IMR-90 (cell line): ENCODE measurements around the gene PRR19. TPM values are rescaled to one million over a fixed set of nuclear protein-coding genes. Genes with fewer than 3 reads are reported as not detected.
A peak's percentile ranks its signal among the peaks of the same experiment; 100 is the strongest.

Source experiments
- ATAC-seq: fragments of 200-7000 bp; cut with Tn5 transposase; 2 replicates; pipeline ENCODE4 v1.9.1; 2020; ENCODE audit warnings: low read depth, mild to moderate bottlenecking, moderate library complexity
- BruUV-seq: library from RNA; stranded (reverse); fragments of 400-500 nt; replicated peaks from 2 replicates; lab custom pipeline; 2021; lab: Mats Ljungman, UMichigan
- CTCF ChIA-PET: fragments of 300-600 bp; formaldehyde crosslinking; extraction: SDS; loops from one replicate; lab custom pipeline; 2021; ENCODE audit warnings: antibody characterized with exemption; lab: Yijun Ruan, JAX
- POLR2A ChIA-PET: fragments of 300-600 bp; sonication (Branson Sonifier 250); formaldehyde crosslinking; loops from one replicate; lab custom pipeline; 2022; ENCODE audit warnings: antibody characterized with exemption; ENCODE audit not compliant: unreplicated experiment; lab: Charles Lee
- DNase-seq: peaks from one replicate; pipeline ENCODE4 v3.0.0; 2013
- H2AFZ ChIP-seq: replicated peaks from 2 replicates; pipeline ENCODE3; 2013; ENCODE audit warnings: low read length, mild to moderate bottlenecking; ENCODE audit not compliant: poor library complexity
- H2AK5ac ChIP-seq: 2 replicates; pipeline ENCODE4 v1.6.1; 2013; ENCODE audit warnings: low read depth, low read length, inconsistent platforms
- H2AK9ac ChIP-seq: replicated peaks from 2 replicates; pipeline ENCODE3; 2013; ENCODE audit warnings: mild to moderate bottlenecking, low read depth, low read length, moderate library complexity; ENCODE audit not compliant: poor library complexity
- H2BK120ac ChIP-seq: 2 replicates; pipeline ENCODE4 v1.6.1; 2013; ENCODE audit warnings: low read depth, low read length, inconsistent platforms
- H2BK15ac ChIP-seq: 3 replicates; pipeline ENCODE4 v1.6.1; 2013; ENCODE audit warnings: low read depth, low read length, inconsistent platforms
- H2BK20ac ChIP-seq: 2 replicates; pipeline ENCODE4 v1.6.1; 2013; ENCODE audit warnings: low read depth, mild to moderate bottlenecking, inconsistent platforms, low read length, moderate library complexity
- H2BK5ac ChIP-seq: 2 replicates; pipeline ENCODE4 v1.6.1; 2013; ENCODE audit warnings: mild to moderate bottlenecking, low read depth, low read length, inconsistent platforms; ENCODE audit not compliant: poor library complexity, severe bottlenecking
- H3K14ac ChIP-seq: replicated peaks from 2 replicates; pipeline ENCODE4 v1.6.1; 2013; ENCODE audit warnings: low read depth, low read length, inconsistent platforms
- H3K18ac ChIP-seq: 2 replicates; pipeline ENCODE4 v1.6.1; 2013; ENCODE audit warnings: low read depth, low read length, control low read depth
- H3K23ac ChIP-seq: 2 replicates; pipeline ENCODE4 v1.6.1; 2013; ENCODE audit warnings: low read depth, low read length, inconsistent platforms
- H3K27ac ChIP-seq: 2 replicates; pipeline ENCODE4 v1.5.1; 2013; ENCODE audit warnings: mild to moderate bottlenecking, control low read depth, low read length; ENCODE audit not compliant: insufficient read depth
- H3K27me3 ChIP-seq: 2 replicates; pipeline ENCODE4 v1.6.1; 2013; ENCODE audit warnings: low read length; ENCODE audit not compliant: control insufficient read depth, insufficient read depth
- H3K36me3 ChIP-seq: 2 replicates; pipeline ENCODE4 v1.6.1; 2013; ENCODE audit warnings: low read length, mixed read lengths; ENCODE audit not compliant: control insufficient read depth, insufficient read depth
- H3K4ac ChIP-seq: 2 replicates; pipeline ENCODE4 v1.6.1; 2013; ENCODE audit warnings: low read depth, low read length, inconsistent platforms
- H3K4me1 ChIP-seq: 2 replicates; pipeline ENCODE4 v1.6.1; 2013; ENCODE audit warnings: low read length, mixed read lengths; ENCODE audit not compliant: control insufficient read depth, insufficient read depth
- H3K4me2 ChIP-seq: 2 replicates; pipeline ENCODE4 v1.6.1; 2013; ENCODE audit warnings: low read depth, mild to moderate bottlenecking, control low read depth, low read length, moderate library complexity
- H3K4me3 ChIP-seq: 2 replicates; pipeline ENCODE4 v1.5.1; 2013; ENCODE audit warnings: low read depth, mild to moderate bottlenecking, control low read depth, low read length, moderate library complexity; ENCODE audit not compliant: insufficient read depth
- H3K56ac ChIP-seq: 2 replicates; pipeline ENCODE4 v1.6.1; 2013; ENCODE audit warnings: low read length, inconsistent platforms; ENCODE audit not compliant: insufficient read depth; ENCODE audit errors: extremely low read depth
- H3K79me1 ChIP-seq, 2 experiments: 2 replicates each; pipeline ENCODE4 v1.6.1; 2013; ENCODE audit warnings: low read length in 2 of 2, inconsistent platforms in 1 of 2, low read depth in 1 of 2
- H3K9ac ChIP-seq: 2 replicates; pipeline ENCODE4 v1.6.1; 2013; ENCODE audit warnings: low read depth, low read length, control low read depth
- H3K9me1 ChIP-seq: 2 replicates; pipeline ENCODE4 v1.6.1; 2013; ENCODE audit warnings: low read length, inconsistent platforms; ENCODE audit not compliant: insufficient read depth
- H3K9me3 ChIP-seq: 2 replicates; pipeline ENCODE4 v1.6.1; 2013; ENCODE audit warnings: low read length; ENCODE audit not compliant: control insufficient read depth, insufficient read depth
- H4K20me1 ChIP-seq: 2 replicates; pipeline ENCODE4 v1.6.1; 2013; ENCODE audit warnings: low read length, inconsistent platforms; ENCODE audit not compliant: insufficient read depth
- H4K5ac ChIP-seq: 2 replicates; pipeline ENCODE4 v1.6.1; 2013; ENCODE audit warnings: mild to moderate bottlenecking, low read depth, low read length, control low read depth
- H4K8ac ChIP-seq, 2 experiments: 2 replicates each; pipeline ENCODE4 v1.6.1; 2013; ENCODE audit warnings: low read depth in 2 of 2, low read length in 2 of 2, control low read depth in 1 of 2, inconsistent platforms in 1 of 2
- H4K91ac ChIP-seq: 2 replicates; pipeline ENCODE4 v1.6.1; 2013; ENCODE audit warnings: low read depth, low read length, inconsistent platforms; ENCODE audit not compliant: insufficient read depth
- BHLHE40 ChIP-seq: fragments of 150-350 bp; IDR thresholded peaks from 2 replicates; pipeline ENCODE4 v1.6.1; 2016; ENCODE audit warnings: mild to moderate bottlenecking, low read depth, low read length
- FOS ChIP-seq: fragments of 150-350 bp; IDR thresholded peaks from 2 replicates; pipeline ENCODE4 v1.6.1; 2016; ENCODE audit warnings: low read depth, low read length
- MAFK ChIP-seq: IDR thresholded peaks from 2 replicates; pipeline ENCODE4 v1.6.1; 2012; ENCODE audit warnings: low read depth, low read length, improper control_type of control experiment
- MXI1 ChIP-seq: IDR thresholded peaks from 2 replicates; pipeline ENCODE4 v1.6.1; 2012; ENCODE audit warnings: low read depth, mild to moderate bottlenecking, low read length, moderate library complexity, borderline replicate concordance
- NFE2L2 ChIP-seq: fragments of 150-350 bp; IDR thresholded peaks from 2 replicates; pipeline ENCODE4 v1.6.1; 2016; ENCODE audit warnings: low read depth, mild to moderate bottlenecking, low read length
- POLR2A ChIP-seq: IDR thresholded peaks from 2 replicates; pipeline ENCODE4 v1.6.1; 2012; ENCODE audit warnings: mild to moderate bottlenecking, low read depth, low read length
- RCOR1 ChIP-seq: IDR thresholded peaks from 2 replicates; pipeline ENCODE4 v1.6.1; 2012; ENCODE audit warnings: mild to moderate bottlenecking, low read length, improper control_type of control experiment; ENCODE audit not compliant: insufficient replicate concordance
- RFX5 ChIP-seq: IDR thresholded peaks from 2 replicates; pipeline ENCODE4 v1.8.0; 2012; ENCODE audit warnings: low read depth, mild to moderate bottlenecking, low read length, moderate library complexity
- WGBS, 2 experiments: methylation state at CpG; one replicate each; pipeline versions ENCODE4 v1.1.5 to v1.1.7; 2013; ENCODE audit warnings: missing lambda C conversion rate in 2 of 2; ENCODE audit not compliant: insufficient read length in 1 of 2; ENCODE audit errors: extremely low coverage in 2 of 2; 5-methylcytosine and 5-hydroxymethylcytosine counted together
- dilution Hi-C: fragments of 300-500 bp; cut with HindIII; formaldehyde crosslinking; loops from one replicate; pipeline ENCODE4 v1.14.3; 2018; ENCODE audit warnings: low sequenced_read_pairs; ENCODE audit not compliant: unreplicated experiment
- in situ Hi-C: fragments of 300-500 bp; cut with MboI; formaldehyde crosslinking; loops from 3 replicates; pipeline ENCODE4 v1.14.3; 2019; ENCODE audit warnings: low sequenced_read_pairs, inconsistent platforms, mixed read lengths
- intact Hi-C: fragments of 100-400 bp; cut with micrococcal nuclease; formaldehyde crosslinking; loops from 2 replicates; pipeline ENCODE4 v1.10.0; 2022
- polyA plus RNA-seq, 3 experiments: library from polyadenylated mRNA; depleted of rRNA; stranded (reverse); fragments of >200 nt; gene quantifications; 2 replicates each; pipeline ENCODE4 v1.2.3, GENCODE V29; 2012; ENCODE audit warnings: low replicate concordance in 1 of 3
- total RNA-seq: library from RNA; depleted of rRNA; stranded (reverse); fragments of >200 nt; gene quantifications from 2 replicates; pipeline ENCODE4 v1.2.3, GENCODE V29; 2012
- TF ChIP-seq, protein P1 (sequence below): conservative IDR thresholded peaks from 2 replicates; pipeline ENCODE4 v1.5.1; 2012; ENCODE audit warnings: mild to moderate bottlenecking, low read depth, low read length, improper control_type of control experiment
- TF ChIP-seq, protein P2 (sequence below): fragments of 150-350 bp; IDR thresholded peaks from 2 replicates; pipeline ENCODE4 v1.6.1; 2016; ENCODE audit warnings: low read depth, mild to moderate bottlenecking, low read length, moderate library complexity, borderline replicate concordance
- TF ChIP-seq, protein P3 (sequence below): fragments of 150-350 bp; IDR thresholded peaks from 2 replicates; pipeline ENCODE4 v1.6.1; 2017; ENCODE audit warnings: mild to moderate bottlenecking, antibody characterized with exemption, low read length, low read depth

Gene PRR19
- total and polyA plus RNA-seq, 2 of the 4 experiments (the other 2 are of a cell fraction) = 0.36 to 1.6 TPM

DNA sequence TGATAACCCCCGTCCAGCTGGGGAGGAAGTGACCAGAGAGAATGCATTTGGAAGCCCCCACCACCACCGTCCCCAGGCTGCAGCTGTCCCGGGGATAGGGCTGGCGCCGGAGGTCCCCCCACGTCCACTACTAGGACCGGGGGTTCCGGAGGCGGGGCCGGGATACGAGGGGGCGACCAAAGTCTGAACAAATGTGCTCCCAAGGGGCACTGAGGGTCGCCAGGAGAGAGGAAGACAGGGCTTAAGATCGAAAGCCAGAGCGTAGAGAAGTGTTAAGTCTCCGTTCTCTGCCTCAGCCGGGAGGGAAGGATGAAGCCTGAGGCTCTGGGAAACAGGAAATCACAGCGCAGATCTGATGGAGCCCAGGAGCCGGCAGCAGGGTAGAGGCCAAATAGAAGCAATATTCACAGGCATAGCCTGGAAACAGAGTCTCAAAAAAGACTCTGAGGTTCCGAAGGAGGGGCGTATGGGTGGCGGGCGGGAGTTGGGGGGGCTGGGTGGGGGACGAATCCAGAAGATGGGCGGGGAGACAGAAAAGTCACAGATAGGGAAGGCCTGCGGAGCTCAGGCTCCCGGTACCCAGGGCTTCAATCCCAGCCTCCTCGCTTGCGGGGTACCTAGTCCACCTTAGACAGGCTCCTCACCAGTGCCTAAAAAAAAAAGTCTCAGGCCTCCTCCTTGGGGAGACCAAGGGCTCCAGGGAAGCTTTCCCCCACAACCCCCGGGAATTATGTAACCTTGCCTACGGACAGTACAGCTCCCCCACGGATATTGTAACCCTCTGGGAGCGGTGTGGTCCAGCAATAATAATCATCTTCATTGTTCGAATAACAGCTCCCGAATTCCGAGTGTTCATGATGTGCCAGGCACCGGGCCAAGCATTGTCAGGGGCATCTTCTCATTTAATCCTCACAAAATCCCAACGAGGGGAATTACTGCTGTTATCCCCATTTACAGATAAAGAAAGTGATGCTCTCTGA, 45.9 kb upstream of the PRR19 start:
- H3K56ac ChIP-seq = peak overlapping the region; percentile 82
- H3K4ac ChIP-seq = peak overlapping the region; percentile 93
- H3K27ac ChIP-seq = peak overlapping the region; percentile 75
- ChIA-PET POLR2A (interaction anchor here (0.7 kb wide), 1 partner anchor 14 kb away, joined by 3 read pairs; no protein-coding TSS in a partner anchor), CTCF (interaction anchor here (1.1 kb wide), 1 partner anchor 147 kb away, joined by 3 read pairs; no protein-coding TSS in a partner anchor)
- H2BK5ac ChIP-seq = peak overlapping the region; percentile 85
- DNase-seq (peak; percentile 46), ATAC-seq (peak; percentile 4)
- TF ChIP-seq, protein P1, sequence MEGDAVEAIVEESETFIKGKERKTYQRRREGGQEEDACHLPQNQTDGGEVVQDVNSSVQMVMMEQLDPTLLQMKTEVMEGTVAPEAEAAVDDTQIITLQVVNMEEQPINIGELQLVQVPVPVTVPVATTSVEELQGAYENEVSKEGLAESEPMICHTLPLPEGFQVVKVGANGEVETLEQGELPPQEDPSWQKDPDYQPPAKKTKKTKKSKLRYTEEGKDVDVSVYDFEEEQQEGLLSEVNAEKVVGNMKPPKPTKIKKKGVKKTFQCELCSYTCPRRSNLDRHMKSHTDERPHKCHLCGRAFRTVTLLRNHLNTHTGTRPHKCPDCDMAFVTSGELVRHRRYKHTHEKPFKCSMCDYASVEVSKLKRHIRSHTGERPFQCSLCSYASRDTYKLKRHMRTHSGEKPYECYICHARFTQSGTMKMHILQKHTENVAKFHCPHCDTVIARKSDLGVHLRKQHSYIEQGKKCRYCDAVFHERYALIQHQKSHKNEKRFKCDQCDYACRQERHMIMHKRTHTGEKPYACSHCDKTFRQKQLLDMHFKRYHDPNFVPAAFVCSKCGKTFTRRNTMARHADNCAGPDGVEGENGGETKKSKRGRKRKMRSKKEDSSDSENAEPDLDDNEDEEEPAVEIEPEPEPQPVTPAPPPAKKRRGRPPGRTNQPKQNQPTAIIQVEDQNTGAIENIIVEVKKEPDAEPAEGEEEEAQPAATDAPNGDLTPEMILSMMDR = no peak
- TF ChIP-seq MAFK (no peak), MXI1 (no peak), FOS (no peak), NFE2L2 (no peak), BHLHE40 (no peak), POLR2A (no peak), RFX5 (no peak), RCOR1 (no peak)
- TF ChIP-seq, protein P2, sequence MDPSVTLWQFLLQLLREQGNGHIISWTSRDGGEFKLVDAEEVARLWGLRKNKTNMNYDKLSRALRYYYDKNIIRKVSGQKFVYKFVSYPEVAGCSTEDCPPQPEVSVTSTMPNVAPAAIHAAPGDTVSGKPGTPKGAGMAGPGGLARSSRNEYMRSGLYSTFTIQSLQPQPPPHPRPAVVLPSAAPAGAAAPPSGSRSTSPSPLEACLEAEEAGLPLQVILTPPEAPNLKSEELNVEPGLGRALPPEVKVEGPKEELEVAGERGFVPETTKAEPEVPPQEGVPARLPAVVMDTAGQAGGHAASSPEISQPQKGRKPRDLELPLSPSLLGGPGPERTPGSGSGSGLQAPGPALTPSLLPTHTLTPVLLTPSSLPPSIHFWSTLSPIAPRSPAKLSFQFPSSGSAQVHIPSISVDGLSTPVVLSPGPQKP = no peak
- TF ChIP-seq, protein P3, sequence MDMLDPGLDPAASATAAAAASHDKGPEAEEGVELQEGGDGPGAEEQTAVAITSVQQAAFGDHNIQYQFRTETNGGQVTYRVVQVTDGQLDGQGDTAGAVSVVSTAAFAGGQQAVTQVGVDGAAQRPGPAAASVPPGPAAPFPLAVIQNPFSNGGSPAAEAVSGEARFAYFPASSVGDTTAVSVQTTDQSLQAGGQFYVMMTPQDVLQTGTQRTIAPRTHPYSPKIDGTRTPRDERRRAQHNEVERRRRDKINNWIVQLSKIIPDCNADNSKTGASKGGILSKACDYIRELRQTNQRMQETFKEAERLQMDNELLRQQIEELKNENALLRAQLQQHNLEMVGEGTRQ = no peak
- no peaks in the 10 kb centered on the region for H3K36me3 ChIP-seq
- H3K18ac ChIP-seq = peak overlapping the region; percentile 11
- peak overlapping the region; percentile 27 to 93 for H4K8ac ChIP-seq
- H2BK15ac ChIP-seq = peak overlapping the region; percentile 23; the same call in 1 of the 3 replicates
- no peaks in the 10 kb centered on the region for H3K9me3 ChIP-seq
- 3% methylated on average over 7 of the region's 38 CpGs; no CpG with 5 or more reads in 1 of the 2 experiments for WGBS, 2 experiments
- H2AFZ ChIP-seq = peak overlapping the region; percentile 93
- H3K23ac ChIP-seq = peak overlapping the region; percentile 92
- peak overlapping the region; percentile 47 for H3K4me3 ChIP-seq
- no TSS peak for BruUV-seq
- H3K4me2 ChIP-seq = peak overlapping the region; percentile 73
- peak overlapping the region; percentile 83 for H2BK120ac ChIP-seq
- peak overlapping the region; percentile 97 for H3K14ac ChIP-seq
- peak overlapping the region; percentile 87 for H4K91ac ChIP-seq
- no peak overlapping the region for H2BK20ac ChIP-seq
- intact Hi-C loops = loop anchor here (2.0 kb wide), 1 partner anchor 25 kb away; no protein-coding TSS in a partner anchor
- peaks cover 7% of the 10 kb centered on the region; the same call in 1 of the 2 replicates for H3K9me1 ChIP-seq
- H2AK5ac ChIP-seq = peak overlapping the region; percentile 47
- peaks cover 23% of the 10 kb centered on the region for H4K20me1 ChIP-seq
- H2AK9ac ChIP-seq = peak overlapping the region; percentile 93
- H3K9ac ChIP-seq = peak overlapping the region; percentile 64
- dilution Hi-C loops = no loop called here
- in situ Hi-C loops = no loop called here
- no peaks in the 10 kb centered on the region for H3K27me3 ChIP-seq
- peaks cover 12% of the 10 kb centered on the region for H3K4me1 ChIP-seq
- peaks cover 0 to 21% of the 10 kb centered on the region in 2 experiments; a peak in 3 of 4 replicates for H3K79me1 ChIP-seq
- peak overlapping the region; percentile 42 for H4K5ac ChIP-seq
